H1 (cell line): Measurements from ENCODE around the gene INHBC. TPM values are rescaled to one million over a fixed set of nuclear protein-coding genes. Genes with fewer than 3 reads are reported as not detected.

Experiments
- CTBP2 ChIP-seq: IDR thresholded peaks from 2 replicates; pipeline ENCODE4 v1.7.0; 2011; ENCODE audit warnings: borderline replicate concordance, mild to moderate bottlenecking, moderate library complexity, mixed read lengths, low read length; ENCODE audit not compliant: insufficient read depth, insufficient read length
- NANOG ChIP-seq: IDR thresholded peaks from 2 replicates; pipeline ENCODE4 v1.6.1; 2011; ENCODE audit warnings: low read length, low read depth, mild to moderate bottlenecking, inconsistent platforms; ENCODE audit not compliant: insufficient read depth, poor library complexity, severe bottlenecking
- polyA plus RNA-seq, 7 experiments: library from polyadenylated mRNA; depleted of rRNA in 3 of 7; stranded (reverse) in 5 of 7; unstranded in 2 of 7; fragments of >200 nt in 5 of 7; fragments of 200-250 nt in 2 of 7; gene quantifications; 1 replicate in 5 of 7; 2 replicates in 1 of 7; 4 replicates in 1 of 7; pipeline versions ENCODE4 v1.2.1 to v1.2.3, GENCODE V29; 2011 to 2013; ENCODE audit warnings: missing spikeins in 2 of 7, mixed read lengths in 2 of 7
- total RNA-seq: library from RNA; stranded (reverse); fragmentation: NEBNext Ultra II Directional; extraction: Animal tissue kit (Norgen Biotek cat#: 25700); gene quantifications from 2 replicates; pipeline ENCODE4 v1.2.1, GENCODE V29; 2021
- TF ChIP-seq, protein P1 (sequence below): fragments of 300-600 bp; sonication (generic); IDR thresholded peaks from 2 replicates; pipeline ENCODE4 v1.7.1; 2012; ENCODE audit warnings: low read length, moderate library complexity, mild to moderate bottlenecking, inconsistent platforms; ENCODE audit not compliant: insufficient replicate concordance

Gene INHBC
- total and polyA plus RNA-seq, 2 of the 8 experiments (the other 6 are each of a cell fraction or from before 2014, with no cell fraction given), result 0.15 TPM; not detected in 1

DNA sequence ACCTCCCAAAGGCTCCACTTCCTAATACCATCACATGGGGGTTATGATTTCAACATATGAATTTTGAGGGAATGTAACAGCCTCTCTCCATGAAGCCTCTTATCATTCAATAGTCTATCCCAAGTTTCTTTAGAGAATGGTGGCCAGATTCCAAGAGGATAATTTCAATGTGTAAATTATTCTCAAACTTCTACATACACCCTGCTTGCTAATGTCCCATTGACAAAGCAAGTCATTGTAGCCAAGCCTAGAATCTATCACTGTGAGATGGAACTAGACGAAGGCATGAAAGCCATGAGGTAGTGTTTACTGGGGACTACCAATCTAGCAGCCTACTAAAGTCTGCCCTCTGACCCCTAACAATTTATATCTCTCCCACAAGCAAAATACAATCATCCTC, 3.8 kb downstream of the INHBC start (continued):
- TF ChIP-seq, protein P1, sequence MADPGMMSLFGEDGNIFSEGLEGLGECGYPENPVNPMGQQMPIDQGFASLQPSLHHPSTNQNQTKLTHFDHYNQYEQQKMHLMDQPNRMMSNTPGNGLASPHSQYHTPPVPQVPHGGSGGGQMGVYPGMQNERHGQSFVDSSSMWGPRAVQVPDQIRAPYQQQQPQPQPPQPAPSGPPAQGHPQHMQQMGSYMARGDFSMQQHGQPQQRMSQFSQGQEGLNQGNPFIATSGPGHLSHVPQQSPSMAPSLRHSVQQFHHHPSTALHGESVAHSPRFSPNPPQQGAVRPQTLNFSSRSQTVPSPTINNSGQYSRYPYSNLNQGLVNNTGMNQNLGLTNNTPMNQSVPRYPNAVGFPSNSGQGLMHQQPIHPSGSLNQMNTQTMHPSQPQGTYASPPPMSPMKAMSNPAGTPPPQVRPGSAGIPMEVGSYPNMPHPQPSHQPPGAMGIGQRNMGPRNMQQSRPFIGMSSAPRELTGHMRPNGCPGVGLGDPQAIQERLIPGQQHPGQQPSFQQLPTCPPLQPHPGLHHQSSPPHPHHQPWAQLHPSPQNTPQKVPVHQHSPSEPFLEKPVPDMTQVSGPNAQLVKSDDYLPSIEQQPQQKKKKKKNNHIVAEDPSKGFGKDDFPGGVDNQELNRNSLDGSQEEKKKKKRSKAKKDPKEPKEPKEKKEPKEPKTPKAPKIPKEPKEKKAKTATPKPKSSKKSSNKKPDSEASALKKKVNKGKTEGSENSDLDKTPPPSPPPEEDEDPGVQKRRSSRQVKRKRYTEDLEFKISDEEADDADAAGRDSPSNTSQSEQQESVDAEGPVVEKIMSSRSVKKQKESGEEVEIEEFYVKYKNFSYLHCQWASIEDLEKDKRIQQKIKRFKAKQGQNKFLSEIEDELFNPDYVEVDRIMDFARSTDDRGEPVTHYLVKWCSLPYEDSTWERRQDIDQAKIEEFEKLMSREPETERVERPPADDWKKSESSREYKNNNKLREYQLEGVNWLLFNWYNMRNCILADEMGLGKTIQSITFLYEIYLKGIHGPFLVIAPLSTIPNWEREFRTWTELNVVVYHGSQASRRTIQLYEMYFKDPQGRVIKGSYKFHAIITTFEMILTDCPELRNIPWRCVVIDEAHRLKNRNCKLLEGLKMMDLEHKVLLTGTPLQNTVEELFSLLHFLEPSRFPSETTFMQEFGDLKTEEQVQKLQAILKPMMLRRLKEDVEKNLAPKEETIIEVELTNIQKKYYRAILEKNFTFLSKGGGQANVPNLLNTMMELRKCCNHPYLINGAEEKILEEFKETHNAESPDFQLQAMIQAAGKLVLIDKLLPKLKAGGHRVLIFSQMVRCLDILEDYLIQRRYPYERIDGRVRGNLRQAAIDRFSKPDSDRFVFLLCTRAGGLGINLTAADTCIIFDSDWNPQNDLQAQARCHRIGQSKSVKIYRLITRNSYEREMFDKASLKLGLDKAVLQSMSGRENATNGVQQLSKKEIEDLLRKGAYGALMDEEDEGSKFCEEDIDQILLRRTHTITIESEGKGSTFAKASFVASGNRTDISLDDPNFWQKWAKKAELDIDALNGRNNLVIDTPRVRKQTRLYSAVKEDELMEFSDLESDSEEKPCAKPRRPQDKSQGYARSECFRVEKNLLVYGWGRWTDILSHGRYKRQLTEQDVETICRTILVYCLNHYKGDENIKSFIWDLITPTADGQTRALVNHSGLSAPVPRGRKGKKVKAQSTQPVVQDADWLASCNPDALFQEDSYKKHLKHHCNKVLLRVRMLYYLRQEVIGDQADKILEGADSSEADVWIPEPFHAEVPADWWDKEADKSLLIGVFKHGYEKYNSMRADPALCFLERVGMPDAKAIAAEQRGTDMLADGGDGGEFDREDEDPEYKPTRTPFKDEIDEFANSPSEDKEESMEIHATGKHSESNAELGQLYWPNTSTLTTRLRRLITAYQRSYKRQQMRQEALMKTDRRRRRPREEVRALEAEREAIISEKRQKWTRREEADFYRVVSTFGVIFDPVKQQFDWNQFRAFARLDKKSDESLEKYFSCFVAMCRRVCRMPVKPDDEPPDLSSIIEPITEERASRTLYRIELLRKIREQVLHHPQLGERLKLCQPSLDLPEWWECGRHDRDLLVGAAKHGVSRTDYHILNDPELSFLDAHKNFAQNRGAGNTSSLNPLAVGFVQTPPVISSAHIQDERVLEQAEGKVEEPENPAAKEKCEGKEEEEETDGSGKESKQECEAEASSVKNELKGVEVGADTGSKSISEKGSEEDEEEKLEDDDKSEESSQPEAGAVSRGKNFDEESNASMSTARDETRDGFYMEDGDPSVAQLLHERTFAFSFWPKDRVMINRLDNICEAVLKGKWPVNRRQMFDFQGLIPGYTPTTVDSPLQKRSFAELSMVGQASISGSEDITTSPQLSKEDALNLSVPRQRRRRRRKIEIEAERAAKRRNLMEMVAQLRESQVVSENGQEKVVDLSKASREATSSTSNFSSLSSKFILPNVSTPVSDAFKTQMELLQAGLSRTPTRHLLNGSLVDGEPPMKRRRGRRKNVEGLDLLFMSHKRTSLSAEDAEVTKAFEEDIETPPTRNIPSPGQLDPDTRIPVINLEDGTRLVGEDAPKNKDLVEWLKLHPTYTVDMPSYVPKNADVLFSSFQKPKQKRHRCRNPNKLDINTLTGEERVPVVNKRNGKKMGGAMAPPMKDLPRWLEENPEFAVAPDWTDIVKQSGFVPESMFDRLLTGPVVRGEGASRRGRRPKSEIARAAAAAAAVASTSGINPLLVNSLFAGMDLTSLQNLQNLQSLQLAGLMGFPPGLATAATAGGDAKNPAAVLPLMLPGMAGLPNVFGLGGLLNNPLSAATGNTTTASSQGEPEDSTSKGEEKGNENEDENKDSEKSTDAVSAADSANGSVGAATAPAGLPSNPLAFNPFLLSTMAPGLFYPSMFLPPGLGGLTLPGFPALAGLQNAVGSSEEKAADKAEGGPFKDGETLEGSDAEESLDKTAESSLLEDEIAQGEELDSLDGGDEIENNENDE, result no peak
- TF ChIP-seq CTBP2 (no peak), NANOG (no peak)
